ENCODE data around the gene NOLC1.
"Not testable (repeated sequence)": the region's sequence is repeated elsewhere in the genome, so short reads cannot be mapped to it uniquely, and the experiment has no call there.

GRCh38 chr10:102188941-102189898 lies 37.0 kb downstream of the NOLC1 start:
- not testable (repeated sequence) for TF ChIP-seq CTCF, POLR2A (IDR thresholded peaks at IDR 0.05)

Data from heart left ventricle (tissue), 13 donors.